Memory B cell (primary cell): Measurements from ENCODE around the gene RNASE1.
"Not testable (repeated sequence)": the region's sequence is repeated elsewhere in the genome, so short reads cannot be mapped to it uniquely, and the experiment has no call there.

Source experiments
- ATAC-seq: fragments of 150-1000 bp; cut with Tn5 transposase; 2 replicates; pipeline ENCODE4 v1.10.0; 2021; ENCODE audit warnings: low read depth, mild to moderate bottlenecking, moderate library complexity
- DNase-seq, 2 donors: peaks; one replicate each; pipeline ENCODE4 v3.0.0; 2022; ENCODE audit warnings: low spot score in 2 of 2
- H3K27ac Mint-ChIP-seq: one replicate; pipeline ENCODE4 v1.8.0; 2022; ENCODE audit warnings: mild to moderate bottlenecking, moderate library complexity, mixed read lengths
- H3K27me3 Mint-ChIP-seq: one replicate; pipeline ENCODE4 v1.8.0; 2022; ENCODE audit warnings: mixed read lengths
- H3K36me3 Mint-ChIP-seq: one replicate; pipeline ENCODE4 v1.8.0; 2022; ENCODE audit warnings: mild to moderate bottlenecking, mixed read lengths
- H3K4me1 Mint-ChIP-seq: one replicate; pipeline ENCODE4 v1.8.0; 2022; ENCODE audit warnings: mixed read lengths
- H3K4me3 Mint-ChIP-seq: one replicate; pipeline ENCODE4 v1.8.0; 2022; ENCODE audit warnings: mild to moderate bottlenecking, moderate library complexity, mixed read lengths
- H3K9me3 Mint-ChIP-seq: one replicate; pipeline ENCODE4 v1.8.0; 2022; ENCODE audit warnings: mixed read lengths

RNASE1 gene

DNA sequence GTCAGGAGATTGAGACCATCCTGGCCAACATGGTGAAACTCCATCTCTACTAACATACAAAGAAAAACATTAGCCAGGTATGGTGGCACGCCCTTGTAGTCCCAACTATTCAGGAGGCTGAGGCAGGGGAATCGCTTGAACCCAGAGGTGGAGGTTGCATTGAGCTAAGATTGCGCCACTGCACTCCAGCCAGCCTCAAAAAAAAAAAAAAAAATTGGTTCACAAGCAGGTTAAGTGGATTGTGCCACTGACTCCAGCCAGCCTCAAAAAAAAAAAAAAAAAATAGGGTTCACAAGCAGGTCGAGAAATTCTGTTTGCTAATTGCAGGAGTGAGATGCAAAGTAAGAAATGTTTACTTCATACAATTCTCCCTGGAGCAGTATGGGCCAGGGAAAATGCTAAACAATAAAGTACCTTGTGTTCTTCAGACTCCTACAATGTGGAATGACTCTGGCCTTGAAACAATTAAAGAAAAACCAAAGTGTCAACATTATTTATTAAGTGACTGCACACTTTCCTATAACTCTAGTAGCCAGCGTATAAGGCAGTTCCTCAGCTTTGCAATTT lies 28.3 kb downstream of the RNASE1 start:
- Mint-ChIP-seq H3K9me3 (no peaks in the 10 kb centered on the region), H3K4me1 (peaks cover 2% of the 10 kb centered on the region), H3K27ac (no peak overlapping the region), H3K27me3 (no peaks in the 10 kb centered on the region), H3K4me3 (no peak overlapping the region), H3K36me3 (no peaks in the 10 kb centered on the region)
- ATAC-seq (no peak), DNase-seq (no peak)

DNA sequence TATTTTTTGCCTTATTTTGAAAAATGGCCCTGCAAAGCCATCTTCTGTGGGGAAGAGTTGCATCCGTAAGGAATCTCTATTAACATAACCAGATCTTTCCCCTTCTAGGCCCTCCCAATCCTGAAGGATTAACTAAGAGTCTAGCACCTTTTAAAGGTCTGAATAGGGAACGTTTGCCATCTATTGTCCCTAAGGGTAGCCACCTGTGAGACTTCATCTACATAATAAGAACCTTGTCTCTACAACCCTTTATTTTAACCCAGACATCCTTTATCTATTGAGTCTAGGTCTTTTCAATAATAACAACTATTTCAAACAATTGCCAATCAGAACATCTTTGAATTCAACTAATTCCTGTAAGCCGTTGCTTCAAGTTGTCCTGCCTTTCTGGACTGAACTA lies 30.0 kb downstream of the RNASE1 start:
- Mint-ChIP-seq H3K27ac (no peak overlapping the region), H3K27me3 (peaks cover 2% of the 10 kb centered on the region), H3K4me3 (no peak overlapping the region), H3K9me3 (no peaks in the 10 kb centered on the region), H3K36me3 (no peaks in the 10 kb centered on the region), H3K4me1 (peaks cover 2% of the 10 kb centered on the region)
- no peak for DNase-seq
- no peak for ATAC-seq

DNA sequence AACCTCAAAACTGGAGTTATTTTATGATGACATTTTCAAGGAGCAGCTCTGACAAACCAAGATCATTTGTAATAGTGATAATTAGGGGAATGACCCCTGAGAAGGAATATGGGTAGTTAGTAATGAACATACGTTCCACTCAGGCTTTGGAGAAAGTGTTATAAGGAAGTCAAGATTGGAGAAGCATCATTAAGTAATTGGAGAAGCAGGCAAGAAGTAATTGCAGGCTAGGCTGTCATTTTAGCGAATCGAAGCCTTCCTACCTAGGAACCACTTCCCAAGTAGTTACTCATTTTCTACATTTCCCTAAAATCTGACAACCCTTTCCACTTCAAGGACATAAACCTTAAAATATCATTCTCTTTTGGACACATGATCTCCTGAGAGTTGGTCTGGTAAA lies 33.2 kb downstream of the RNASE1 start:
- DNase-seq = no peak
- peaks cover 2% of the 10 kb centered on the region for H3K27me3 Mint-ChIP-seq
- no peaks in the 10 kb centered on the region for H3K36me3 Mint-ChIP-seq
- H3K4me3 Mint-ChIP-seq = no peak overlapping the region
- no peak overlapping the region for H3K27ac Mint-ChIP-seq
- no peak for ATAC-seq
- H3K9me3 Mint-ChIP-seq = no peaks in the 10 kb centered on the region
- peaks cover 3% of the 10 kb centered on the region for H3K4me1 Mint-ChIP-seq

DNA sequence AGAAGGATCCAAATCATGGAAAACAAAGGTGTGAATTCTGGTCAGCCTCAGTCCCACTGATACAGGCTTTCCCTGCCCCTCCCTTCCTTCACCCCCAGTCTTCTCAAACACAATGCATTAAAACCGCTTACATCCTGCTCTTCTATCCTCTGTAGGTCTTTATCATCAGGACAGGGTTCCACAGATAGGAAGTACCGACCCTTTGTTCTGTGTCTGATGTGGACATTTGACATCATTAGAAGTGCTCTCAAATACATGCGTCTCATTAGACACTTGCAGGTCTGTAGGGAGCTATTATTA lies 34.1 kb downstream of the RNASE1 start:
- H3K27me3 Mint-ChIP-seq = peaks cover 2% of the 10 kb centered on the region
- H3K4me3 Mint-ChIP-seq = no peak overlapping the region
- DNase-seq (no peak), ATAC-seq (no peak)
- peaks cover 3% of the 10 kb centered on the region for H3K4me1 Mint-ChIP-seq
- no peaks in the 10 kb centered on the region for H3K9me3 Mint-ChIP-seq
- no peaks in the 10 kb centered on the region for H3K36me3 Mint-ChIP-seq
- no peak overlapping the region for H3K27ac Mint-ChIP-seq

DNA sequence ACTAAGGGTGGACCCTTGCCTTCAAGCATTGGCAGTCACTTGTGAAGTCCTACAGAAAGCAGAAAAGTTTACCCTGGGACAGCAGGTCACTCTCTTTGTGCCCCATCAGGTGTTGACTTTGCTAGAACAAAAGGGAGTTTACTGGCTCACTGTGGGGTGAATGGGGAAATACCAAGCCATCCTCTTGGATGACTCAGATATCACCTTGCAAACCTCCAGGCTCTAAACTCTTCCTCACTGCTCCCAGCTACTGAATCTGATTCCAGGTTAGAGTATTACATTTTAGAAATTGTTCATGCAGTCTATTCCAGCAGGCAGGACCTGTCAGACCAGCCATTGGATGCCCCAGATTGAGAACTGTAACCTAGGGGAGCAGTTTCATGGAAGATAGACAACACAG lies 41.7 kb downstream of the RNASE1 start:
- H3K27me3 Mint-ChIP-seq = no peaks in the 10 kb centered on the region
- no peak overlapping the region for H3K4me3 Mint-ChIP-seq
- DNase-seq = no peak
- no peaks in the 10 kb centered on the region for H3K9me3 Mint-ChIP-seq
- peaks cover 12% of the 10 kb centered on the region for H3K4me1 Mint-ChIP-seq
- no peak for ATAC-seq
- no peak overlapping the region for H3K27ac Mint-ChIP-seq
- H3K36me3 Mint-ChIP-seq = no peaks in the 10 kb centered on the region

DNA sequence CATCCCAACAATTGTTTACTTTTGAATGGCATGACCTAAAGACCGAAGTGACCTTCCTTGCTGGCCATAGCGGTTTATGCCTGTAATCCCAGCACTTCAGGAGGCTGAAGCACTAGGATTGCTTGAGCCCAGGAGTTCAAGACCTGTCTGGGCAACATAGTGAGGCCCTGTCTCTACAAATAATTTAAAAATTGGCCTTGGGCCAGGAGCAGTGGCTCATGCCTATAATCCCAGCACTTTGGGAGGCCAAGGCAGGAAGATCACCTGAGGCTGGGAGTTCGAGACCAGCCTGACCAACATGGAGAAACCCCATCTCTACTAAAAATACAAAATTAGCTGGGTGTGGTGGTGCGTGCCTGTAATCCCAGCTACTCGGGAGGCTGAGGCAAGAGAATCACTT lies 43.2 kb downstream of the RNASE1 start:
- H3K36me3 Mint-ChIP-seq, H3K27ac Mint-ChIP-seq, ATAC-seq, DNase-seq, H3K27me3 Mint-ChIP-seq, H3K4me1 Mint-ChIP-seq, H3K4me3 Mint-ChIP-seq, H3K9me3 Mint-ChIP-seq: not testable (repeated sequence)

DNA sequence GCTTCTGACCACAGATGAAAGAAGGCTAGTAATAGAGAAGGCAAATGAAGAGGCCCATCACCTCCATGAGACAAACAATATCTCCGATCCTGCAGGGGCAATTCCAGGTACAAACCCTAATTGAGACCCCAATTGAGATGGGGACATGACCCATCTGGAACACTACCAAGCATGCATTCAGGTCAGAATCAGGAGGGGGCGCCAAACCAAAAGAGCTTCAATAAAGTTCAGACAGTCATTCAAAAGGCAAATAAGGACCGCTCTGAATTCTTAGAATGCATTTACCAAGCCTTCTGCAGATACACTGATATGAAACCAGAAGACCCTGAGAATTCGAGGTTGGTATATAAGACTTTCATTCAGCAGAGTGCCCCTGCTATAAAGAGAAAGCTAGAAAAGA lies 44.7 kb downstream of the RNASE1 start:
- ATAC-seq (peak; percentile 53), DNase-seq (peak; percentile 11 to 30)
- no peak overlapping the region for H3K27ac Mint-ChIP-seq
- peaks cover 8% of the 10 kb centered on the region for H3K4me1 Mint-ChIP-seq
- H3K36me3 Mint-ChIP-seq = no peaks in the 10 kb centered on the region
- peaks cover 2% of the 10 kb centered on the region for H3K9me3 Mint-ChIP-seq
- H3K27me3 Mint-ChIP-seq = no peaks in the 10 kb centered on the region
- H3K4me3 Mint-ChIP-seq = no peak overlapping the region

DNA sequence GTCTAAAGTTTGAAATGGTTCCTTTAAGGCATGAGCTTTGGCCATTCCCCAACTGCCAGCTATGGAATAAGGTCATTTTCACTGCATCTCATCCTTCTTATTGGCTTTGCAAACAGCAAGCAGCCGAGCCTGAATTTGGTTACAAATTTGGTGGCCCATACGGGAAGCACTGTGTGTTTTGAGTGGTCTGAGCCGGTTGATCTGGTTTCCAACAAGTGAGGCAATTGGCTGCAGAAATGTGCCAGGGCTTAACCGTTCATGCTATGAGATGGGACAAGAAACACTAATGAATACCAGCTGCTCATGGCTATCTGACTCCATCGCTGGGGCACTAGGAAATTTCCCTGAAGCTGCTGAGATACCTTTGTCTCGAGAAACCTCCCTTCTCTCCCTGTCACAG lies 47.6 kb downstream of the RNASE1 start:
- Mint-ChIP-seq H3K4me3 (no peak overlapping the region), H3K27ac (no peak overlapping the region), H3K27me3 (peaks cover 6% of the 10 kb centered on the region), H3K4me1 (peaks cover 7% of the 10 kb centered on the region), H3K36me3 (peaks cover 6% of the 10 kb centered on the region), H3K9me3 (peaks cover 11% of the 10 kb centered on the region)
- no peak for ATAC-seq
- DNase-seq = no peak

DNA sequence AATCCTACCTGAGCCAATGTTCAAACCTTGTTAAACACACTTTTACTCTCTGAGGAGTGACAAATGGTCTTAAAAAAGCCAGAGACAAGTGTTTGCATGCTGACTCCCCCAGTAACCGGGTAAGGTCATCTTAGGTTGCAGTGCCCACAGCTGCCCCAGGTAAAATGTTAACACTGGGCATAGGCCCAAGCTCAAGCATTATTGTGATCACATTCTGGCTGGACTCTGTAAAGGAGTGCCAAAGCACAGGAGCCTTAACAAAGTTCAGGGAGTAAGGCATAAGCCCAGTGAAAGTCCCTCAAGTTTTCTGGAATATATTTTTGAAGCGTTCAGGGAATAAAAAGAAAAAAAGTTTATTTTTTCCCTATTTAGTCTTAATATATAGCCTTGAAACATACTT lies 48.3 kb downstream of the RNASE1 start:
- Mint-ChIP-seq H3K9me3 (peaks cover 11% of the 10 kb centered on the region), H3K27ac (no peak overlapping the region), H3K4me3 (no peak overlapping the region), H3K36me3 (peaks cover 6% of the 10 kb centered on the region), H3K27me3 (peaks cover 6% of the 10 kb centered on the region), H3K4me1 (peaks cover 7% of the 10 kb centered on the region)
- DNase-seq (no peak), ATAC-seq (no peak)

DNA sequence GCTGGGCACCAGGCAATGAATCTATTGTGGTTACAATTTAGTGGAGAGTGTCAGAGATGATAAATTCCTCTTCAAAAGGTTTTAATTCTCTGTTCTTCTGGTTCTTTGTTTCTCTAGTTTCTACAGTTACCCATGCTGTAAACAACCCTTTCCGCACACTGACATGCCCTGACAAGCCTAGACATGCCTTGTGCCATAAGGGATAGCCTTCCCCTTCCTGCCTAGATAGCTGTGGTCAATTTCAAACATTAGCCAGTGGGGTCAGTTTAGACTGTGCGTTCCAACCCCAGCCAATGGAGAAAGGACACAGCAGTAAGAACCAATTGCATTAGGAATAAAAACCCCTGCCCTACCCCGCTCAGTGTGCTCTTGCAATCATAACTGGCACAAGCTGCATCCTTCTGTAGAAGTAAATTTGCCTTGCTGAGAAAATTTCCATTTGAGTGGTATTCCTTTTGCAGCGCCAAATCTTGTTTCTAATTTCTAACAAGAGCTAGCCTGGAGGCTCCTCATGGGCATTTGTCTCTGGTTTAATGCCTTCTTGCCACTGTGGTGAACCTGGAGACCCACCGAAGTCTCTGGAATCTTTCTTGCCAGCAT lies 50.6 kb downstream of the RNASE1 start:
- Mint-ChIP-seq H3K4me1 (peaks cover 2% of the 10 kb centered on the region), H3K4me3 (no peak overlapping the region), H3K36me3 (peaks cover 6% of the 10 kb centered on the region), H3K27ac (no peak overlapping the region), H3K9me3 (peaks cover 11% of the 10 kb centered on the region), H3K27me3 (peaks cover 7% of the 10 kb centered on the region)
- no peak for ATAC-seq
- DNase-seq = no peak
